Ammon's horn (tissue), 1 donor: ENCODE results near the gene GZMM.
A peak's percentile ranks its signal among the peaks of the same experiment; 100 is the strongest.

ENCODE experiments used
- DNase-seq: peaks from one replicate; pipeline ENCODE4 v3.0.0-alpha.2; 2016; ENCODE audit warnings: low spot score

Gene GZMM

GRCh38 chr19:566844-567243 is 23.0 kb downstream of the GZMM start:
- no peak for DNase-seq

- DNase-seq, result no peak
Observed at GRCh38 chr19:567296-567900, 23.5 kb downstream of the GZMM start.

GRCh38 chr19:570251-570686 is 26.4 kb downstream of the GZMM start:
- DNase-seq, result no peak

GRCh38 chr19:570937-571565 is 27.2 kb downstream of the GZMM start:
- DNase-seq, result no peak

GRCh38 chr19:571566-571974 is 27.7 kb downstream of the GZMM start:
- DNase-seq, result no peak

- peak; percentile 98 for DNase-seq
Observed at GRCh38 chr19:572140-572742, 28.4 kb downstream of the GZMM start, which contains the start of gene BSG. Gene BSG (plus strand): TSS chr19:572596. CDS start chr19:572635, 39 bp downstream.

DNA sequence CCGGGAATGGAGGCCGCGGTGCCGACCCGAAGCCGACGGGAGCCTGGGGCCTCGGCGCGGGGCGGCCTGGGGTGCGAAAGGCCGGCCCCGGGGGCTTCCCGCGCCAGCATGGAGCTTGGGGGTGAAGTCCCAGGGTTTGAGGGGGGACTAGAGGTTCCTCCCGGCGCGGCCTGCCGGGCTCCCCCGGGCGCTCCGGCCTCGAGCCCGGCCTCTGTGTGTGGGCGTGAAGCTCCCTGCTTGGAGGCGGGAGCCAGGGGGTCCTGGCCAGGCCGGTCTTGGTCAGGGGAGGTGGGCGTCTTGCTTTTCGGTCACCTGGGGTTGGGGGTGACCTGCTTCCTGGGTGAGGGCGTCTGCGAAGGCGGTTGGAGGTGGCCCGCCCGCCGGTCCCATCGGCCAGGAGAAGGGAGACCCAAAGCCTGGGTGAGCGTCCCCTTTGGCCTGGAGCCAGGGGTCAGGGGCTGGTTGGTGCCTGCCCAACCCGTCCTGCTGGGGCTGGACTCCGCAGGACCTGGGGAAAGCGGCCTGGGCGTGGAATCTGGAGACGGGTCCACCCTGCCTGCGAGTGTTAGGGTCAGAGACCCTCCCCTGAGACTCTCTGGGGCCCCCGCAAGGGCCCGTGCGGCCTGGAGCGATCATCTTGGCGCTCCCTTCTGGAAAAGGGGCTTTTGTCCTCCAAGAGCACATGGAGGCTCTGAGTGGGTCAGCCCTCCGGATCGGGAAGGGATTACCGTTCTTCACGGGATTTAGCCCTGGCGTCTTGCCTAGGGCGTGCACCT is 29.1 kb downstream of the GZMM start:
- DNase-seq, result no peak

DNA sequence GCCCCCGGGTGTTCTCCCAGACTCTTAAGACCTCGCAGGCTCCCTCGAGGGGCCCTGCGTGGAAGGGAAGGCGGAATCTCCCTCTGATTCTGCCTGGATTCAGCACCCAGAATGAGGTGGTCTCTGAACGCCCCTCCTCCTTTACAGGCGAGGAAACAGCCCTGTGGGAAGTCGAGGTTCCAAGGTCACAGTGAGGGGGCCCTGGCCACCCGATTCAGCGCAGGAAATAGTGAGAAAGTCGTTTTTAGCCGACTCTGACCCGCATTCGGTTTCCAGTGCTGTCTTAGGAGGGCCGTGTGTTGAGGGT is 29.6 kb downstream of the GZMM start:
- no peak for DNase-seq

- peak; percentile 69 for DNase-seq
Observed at GRCh38 chr19:574658-575526, 31.0 kb downstream of the GZMM start.

- DNase-seq, result peak; percentile 66
Observed at GRCh38 chr19:575527-576506, 32.0 kb downstream of the GZMM start.

- no peak for DNase-seq
Observed at GRCh38 chr19:576768-577438, 33.0 kb downstream of the GZMM start.

GRCh38 chr19:577439-578392 is 33.9 kb downstream of the GZMM start:
- no peak for DNase-seq

DNA sequence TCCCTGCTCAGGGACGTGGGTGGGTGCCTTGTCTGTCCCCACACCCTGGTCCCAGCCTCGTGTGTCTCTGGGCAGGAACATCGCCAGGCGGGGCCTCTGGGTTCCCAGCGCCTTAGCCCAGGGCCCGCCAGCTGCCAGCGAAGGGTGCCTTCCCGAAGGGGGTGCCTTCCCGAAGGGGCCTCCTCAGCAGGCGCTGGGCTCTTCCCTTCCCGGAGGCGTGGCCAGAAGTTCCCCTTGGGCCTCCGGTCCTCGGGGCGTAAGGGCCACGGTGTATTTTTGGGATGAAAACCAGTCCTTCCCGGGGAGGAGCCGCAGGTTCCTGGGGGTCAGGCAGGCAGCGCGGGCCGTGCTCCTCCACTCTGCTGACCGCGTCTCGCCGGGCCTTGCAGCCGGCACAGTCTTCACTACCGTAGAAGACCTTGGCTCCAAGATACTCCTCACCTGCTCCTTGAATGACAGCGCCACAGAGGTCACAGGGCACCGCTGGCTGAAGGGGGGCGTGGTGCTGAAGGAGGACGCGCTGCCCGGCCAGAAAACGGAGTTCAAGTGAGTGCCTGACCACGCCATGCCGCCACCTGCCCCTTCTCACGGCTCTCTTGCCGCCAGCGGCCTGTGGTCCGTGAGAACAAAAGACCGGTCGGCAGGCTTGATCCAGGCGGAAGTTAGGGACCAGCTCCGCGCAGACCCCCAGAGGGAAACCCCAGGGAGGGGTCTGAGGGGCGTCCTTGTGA is 35.4 kb downstream of the GZMM start:
- DNase-seq, result no peak

DNA sequence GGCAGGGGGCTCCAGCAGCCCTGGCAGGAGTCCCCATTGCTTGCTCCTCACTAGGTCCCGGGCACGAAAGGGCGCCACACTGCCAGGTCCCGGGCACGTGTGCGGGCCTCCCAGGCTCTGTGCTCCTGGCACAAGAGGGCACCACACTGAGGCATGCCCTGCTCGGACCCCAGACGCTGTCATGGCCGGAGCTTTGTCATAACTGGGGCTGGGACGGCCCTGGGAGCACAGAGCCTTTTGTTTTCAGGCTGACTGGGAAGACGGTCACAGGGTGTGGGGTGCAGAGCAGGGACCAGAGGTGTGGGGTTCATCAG is 35.9 kb downstream of the GZMM start:
- no peak for DNase-seq

- no peak for DNase-seq
Observed at GRCh38 chr19:580274-580835, 36.5 kb downstream of the GZMM start.

DNA sequence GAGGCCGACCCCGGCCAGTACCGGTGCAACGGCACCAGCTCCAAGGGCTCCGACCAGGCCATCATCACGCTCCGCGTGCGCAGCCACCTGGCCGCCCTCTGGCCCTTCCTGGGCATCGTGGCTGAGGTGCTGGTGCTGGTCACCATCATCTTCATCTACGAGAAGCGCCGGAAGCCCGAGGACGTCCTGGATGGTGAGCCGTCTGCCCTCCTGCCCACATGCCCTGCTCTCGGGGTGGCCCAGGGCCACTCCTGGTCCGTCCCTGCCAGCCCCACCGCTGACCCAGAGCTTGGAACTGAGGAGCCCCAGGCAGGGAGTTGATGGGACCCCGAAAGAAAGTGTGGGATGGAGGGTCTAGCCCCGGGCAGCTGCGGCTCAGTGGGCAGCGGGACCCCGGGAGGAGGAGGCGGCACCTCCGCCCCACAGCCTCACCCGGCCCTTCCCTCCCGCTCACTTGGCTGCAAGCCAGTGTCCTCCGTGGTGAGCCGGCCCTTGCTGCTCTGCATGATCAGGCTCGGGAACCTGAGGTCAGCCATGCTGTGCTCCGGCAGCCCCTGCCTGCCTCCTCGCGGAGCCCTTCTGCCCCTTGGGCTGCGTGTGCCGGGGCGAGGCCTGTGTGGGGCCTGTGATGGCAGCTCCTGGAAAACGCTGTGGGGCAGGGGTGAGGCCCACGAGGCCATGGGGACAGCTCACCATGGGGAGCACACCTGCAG is 37.7 kb downstream of the GZMM start:
- DNase-seq, result no peak

DNA sequence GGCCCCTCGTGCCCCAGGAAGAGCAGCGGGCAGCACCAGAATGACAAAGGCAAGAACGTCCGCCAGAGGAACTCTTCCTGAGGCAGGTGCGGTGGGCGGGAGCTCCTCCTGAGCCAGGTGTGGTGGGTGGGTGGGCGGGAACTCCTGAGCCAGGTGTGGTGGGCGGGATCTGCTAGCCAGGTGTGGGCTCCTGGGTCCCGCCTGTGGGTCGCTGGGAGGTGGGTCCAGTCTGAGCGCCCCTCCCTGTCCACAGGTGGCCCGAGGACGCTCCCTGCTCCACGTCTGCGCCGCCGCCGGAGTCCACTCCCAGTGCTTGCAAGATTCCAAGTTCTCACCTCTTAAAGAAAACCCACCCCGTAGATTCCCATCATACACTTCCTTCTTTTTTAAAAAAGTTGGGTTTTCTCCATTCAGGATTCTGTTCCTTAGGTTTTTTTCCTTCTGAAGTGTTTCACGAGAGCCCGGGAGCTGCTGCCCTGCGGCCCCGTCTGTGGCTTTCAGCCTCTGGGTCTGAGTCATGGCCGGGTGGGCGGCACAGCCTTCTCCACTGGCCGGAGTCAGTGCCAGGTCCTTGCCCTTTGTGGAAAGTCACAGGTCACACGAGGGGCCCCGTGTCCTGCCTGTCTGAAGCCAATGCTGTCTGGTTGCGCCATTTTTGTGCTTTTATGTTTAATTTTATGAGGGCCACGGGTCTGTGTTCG is 38.8 kb downstream of the GZMM start:
- no peak for DNase-seq
